Upper lobe of left lung (tissue), 6 donors: ENCODE data around the gene DNAJC5G. TPM values are rescaled to one million over a fixed set of nuclear protein-coding genes. Genes with fewer than 3 reads are reported as not detected.
A peak's percentile ranks its signal among the peaks of the same experiment; 100 is the strongest.

ENCODE experiments used
- ATAC-seq, 2 donors: fragments of 200-7000 bp; cut with Tn5 transposase; one replicate each; pipeline ENCODE4 v1.9.1; 2022; ENCODE audit warnings: mild to moderate bottlenecking in 2 of 2, moderate library complexity in 2 of 2; ENCODE audit not compliant: low FRiP score in 2 of 2
- DNase-seq, 2 donors: peaks; one replicate each; pipeline ENCODE4 v3.0.0-alpha.2; 2019 to 2020
- H3K27ac ChIP-seq, 4 donors: fragments of 200-600 bp; sonication (generic); one replicate each; pipeline ENCODE4 v1.5.1; 2016 to 2019
- H3K27me3 ChIP-seq, 4 donors: fragments of 200-600 bp; sonication (generic); one replicate each; pipeline ENCODE4 v1.5.1; 2017 to 2019
- H3K36me3 ChIP-seq, 4 donors: fragments of 200-600 bp; sonication (generic); one replicate each; pipeline ENCODE4 v1.5.1; 2016 to 2019
- H3K4me1 ChIP-seq, 4 donors: fragments of 200-600 bp; sonication (generic); one replicate each; pipeline ENCODE4 v1.5.1; 2018 to 2019
- H3K4me3 ChIP-seq, 4 donors: fragments of 200-600 bp; sonication (generic); one replicate each; pipeline ENCODE4 v1.5.1; 2017 to 2019; ENCODE audit warnings: mild to moderate bottlenecking in 2 of 4, moderate library complexity in 1 of 4
- H3K9me3 ChIP-seq, 4 donors: fragments of 200-600 bp; sonication (generic); one replicate each; pipeline ENCODE4 v1.5.1; 2018 to 2019
- EP300 ChIP-seq, 4 donors: sonication (generic); formaldehyde crosslinking; IDR thresholded peaks; one replicate each; pipeline ENCODE4 v1.5.1; 2017; ENCODE audit warnings: antibody characterized with exemption in 4 of 4, control low read depth in 2 of 4
- POLR2A ChIP-seq, 4 donors: fragments of 450-650 bp; IDR thresholded peaks; one replicate each; pipeline ENCODE4 v1.5.1; 2016 to 2017; ENCODE audit warnings: antibody characterized with exemption in 4 of 4, mild to moderate bottlenecking in 2 of 4
- POLR2AphosphoS5 ChIP-seq, 2 donors: sonication (generic); formaldehyde crosslinking; IDR thresholded peaks; one replicate each; pipeline ENCODE4 v1.5.1; 2017; ENCODE audit warnings: antibody characterized with exemption in 2 of 2
- WGBS, 2 donors: methylation state at CpG; one replicate each; pipeline ENCODE4 v1.1.5; 2017 to 2018; 5-methylcytosine and 5-hydroxymethylcytosine counted together
- total RNA-seq, 6 donors: library from RNA; depleted of rRNA in 4 of 6; stranded (reverse); fragments of >200 nt in 4 of 6; gene quantifications; one replicate each; pipeline versions ENCODE4 v1.1.0 to v1.2.1, GENCODE V29; 2016 to 2021
- TF ChIP-seq, protein P1 (sequence below), 6 experiments: fragments of 450-650 bp in 4 of 6; fragments of 200-600 bp in 2 of 6; sonication (generic) in 2 of 6; IDR thresholded peaks; one replicate each; pipeline ENCODE4 v1.5.1; 2016 to 2019; ENCODE audit warnings: antibody characterized with exemption in 6 of 6
- donor health status: DM: no; HTN: no; CAD: no; lungs with moderate emphysema.
- donor health status: DM: no; HTN: yes; CAD: no; lungs with severe emphysema.

The DNAJC5G gene
- total RNA-seq, 6 donors from 2014 or later: not detected

GRCh38 chr2:27323596-27324285 is 48.5 kb downstream of the DNAJC5G start:
- TF ChIP-seq EP300 (IDR thresholded peaks at IDR 0.05) (no peak), POLR2A (IDR thresholded peaks at IDR 0.05) (no peak), POLR2AphosphoS5 (IDR thresholded peaks at IDR 0.05) (no peak)
- TF ChIP-seq, protein P1, sequence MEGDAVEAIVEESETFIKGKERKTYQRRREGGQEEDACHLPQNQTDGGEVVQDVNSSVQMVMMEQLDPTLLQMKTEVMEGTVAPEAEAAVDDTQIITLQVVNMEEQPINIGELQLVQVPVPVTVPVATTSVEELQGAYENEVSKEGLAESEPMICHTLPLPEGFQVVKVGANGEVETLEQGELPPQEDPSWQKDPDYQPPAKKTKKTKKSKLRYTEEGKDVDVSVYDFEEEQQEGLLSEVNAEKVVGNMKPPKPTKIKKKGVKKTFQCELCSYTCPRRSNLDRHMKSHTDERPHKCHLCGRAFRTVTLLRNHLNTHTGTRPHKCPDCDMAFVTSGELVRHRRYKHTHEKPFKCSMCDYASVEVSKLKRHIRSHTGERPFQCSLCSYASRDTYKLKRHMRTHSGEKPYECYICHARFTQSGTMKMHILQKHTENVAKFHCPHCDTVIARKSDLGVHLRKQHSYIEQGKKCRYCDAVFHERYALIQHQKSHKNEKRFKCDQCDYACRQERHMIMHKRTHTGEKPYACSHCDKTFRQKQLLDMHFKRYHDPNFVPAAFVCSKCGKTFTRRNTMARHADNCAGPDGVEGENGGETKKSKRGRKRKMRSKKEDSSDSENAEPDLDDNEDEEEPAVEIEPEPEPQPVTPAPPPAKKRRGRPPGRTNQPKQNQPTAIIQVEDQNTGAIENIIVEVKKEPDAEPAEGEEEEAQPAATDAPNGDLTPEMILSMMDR (IDR thresholded peaks at IDR 0.05): no peak
- peaks cover 12 to 29% (median 21%) of the 10 kb centered on the region in 4 donors for H3K36me3 ChIP-seq
- peak in 1 of 2 donors; percentile 61 for DNase-seq
- peaks cover 17 to 27% (median 23%) of the 10 kb centered on the region in 4 donors for H3K4me1 ChIP-seq
- H3K9me3 ChIP-seq: no peaks in the 10 kb centered on the region
- ATAC-seq: peak in 1 of 2 donors; percentile 2
- no peaks in the 10 kb centered on the region for H3K27me3 ChIP-seq
- peak overlapping the region; percentile 27 to 93 (median 66) for H3K4me3 ChIP-seq
- H3K27ac ChIP-seq: peak overlapping the region; percentile 92 to 97 (median 95)
- WGBS, 2 donors: 23 to 24% methylated on average over 5 of the region's 5 CpGs

DNA sequence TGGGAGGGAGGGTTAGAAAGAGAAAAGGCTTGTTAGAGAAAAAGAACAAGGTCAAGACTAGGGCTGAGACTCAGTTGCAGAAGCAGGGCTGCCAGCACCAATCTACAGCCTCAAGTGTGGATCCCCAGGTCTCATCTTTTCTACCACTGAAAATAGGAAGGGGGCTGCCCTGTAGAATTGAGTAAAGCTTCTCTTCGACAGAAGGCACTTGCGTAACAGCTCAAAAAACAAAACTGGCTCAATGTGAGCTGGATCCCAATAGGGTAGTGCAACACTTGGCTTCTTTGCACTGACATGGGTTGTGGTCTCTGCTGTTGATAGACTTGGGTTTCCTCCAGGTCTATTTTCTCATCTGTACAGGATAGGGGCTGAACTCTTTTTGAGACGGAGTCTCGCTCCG is 49.5 kb downstream of the DNAJC5G start:
- TF ChIP-seq EP300 (IDR thresholded peaks at IDR 0.05): no peak
- TF ChIP-seq POLR2A (IDR thresholded peaks at IDR 0.05): no peak
- TF ChIP-seq, protein P1 (IDR thresholded peaks at IDR 0.05): no peak
- ATAC-seq (no peak), DNase-seq (no peak)
- Histone ChIP-seq H3K9me3 (no peaks in the 10 kb centered on the region), H3K36me3 (peaks cover 20 to 39% (median 31%) of the 10 kb centered on the region in 4 donors), H3K4me3 (no peak overlapping the region), H3K27me3 (no peaks in the 10 kb centered on the region), H3K27ac (no peak overlapping the region), H3K4me1 (peaks cover 17 to 27% (median 23%) of the 10 kb centered on the region in 4 donors)
- 80 to 91% methylated on average over 5 of the region's 5 CpGs for WGBS, 2 donors

Other genes with a start within 250 kb of the DNAJC5G start
- 100 to 1,000 TPM in 1 of 6 donors, 10 to 100 TPM in 5; 42.5 to 176 (median 62.0) TPM for gene TMEM214, start 242.5 kb upstream of the DNAJC5G start, total RNA-seq
- gene AGBL5, start 223.8 kb upstream of the DNAJC5G start, total RNA-seq: 10 to 100 TPM in 5 of 6 donors, 1 to 10 TPM in 1; 7.8 to 17.6 (median 14.3) TPM
- gene OST4, start 203.8 kb upstream of the DNAJC5G start, total RNA-seq: 100 to 1,000 TPM in 5 of 6 donors, 10 to 100 TPM in 1; 90.4 to 265 (median 176) TPM
- 100 to 1,000 TPM in 2 of 6 donors, 10 to 100 TPM in 4; 20.7 to 158 (median 49.0) TPM for gene EMILIN1, start 196.8 kb upstream of the DNAJC5G start, total RNA-seq
- 10 to 100 TPM in 1 of 6 donors, 1 to 10 TPM in 5; 2.4 to 10.4 (median 6.3) TPM for gene KHK, start 188.7 kb upstream of the DNAJC5G start, total RNA-seq
- 1 to 10 TPM in 2 of 6 donors, under 1 TPM in 1, not detected in 3; 0.79 to 1.2 (median 1.0) TPM for gene CGREF1, start 156.3 kb upstream of the DNAJC5G start, total RNA-seq
- under 1 TPM in 3 of 6 donors, not detected in 3; 0.10 to 0.30 (median 0.11) TPM for gene ABHD1, start 151.6 kb upstream of the DNAJC5G start, total RNA-seq
- gene PREB, start 140.8 kb upstream of the DNAJC5G start, total RNA-seq: 100 to 1,000 TPM in 1 of 6 donors, 10 to 100 TPM in 5; 45.7 to 102 (median 66.0) TPM
- not detected for gene PRR30, start 136.0 kb upstream of the DNAJC5G start, total RNA-seq
- under 1 TPM in 2 of 6 donors, not detected in 4; 0.13 to 0.20 TPM for gene TCF23, start 126.4 kb upstream of the DNAJC5G start, total RNA-seq
- gene ATRAID, start 63.4 kb upstream of the DNAJC5G start, total RNA-seq: 100 to 1,000 TPM in 4 of 6 donors, 10 to 100 TPM in 2; 53.4 to 126 (median 112) TPM
- gene SLC5A6, start 63.2 kb upstream of the DNAJC5G start, total RNA-seq: 10 to 100 TPM; 13.6 to 29.6 (median 21.0) TPM
- 10 to 100 TPM; 19.8 to 66.0 (median 33.5) TPM for gene CAD, start 58.1 kb upstream of the DNAJC5G start, total RNA-seq
- 1 to 10 TPM in 4 of 6 donors, under 1 TPM in 2; 0.20 to 2.3 (median 1.2) TPM for gene SLC30A3, start 12.4 kb upstream of the DNAJC5G start, total RNA-seq
- under 1 TPM in 1 of 6 donors, not detected in 5; 0.49 TPM for gene TRIM54, start 7.0 kb downstream of the DNAJC5G start, total RNA-seq
- gene UCN, start 33.0 kb downstream of the DNAJC5G start, total RNA-seq: 10 to 100 TPM in 2 of 6 donors, 1 to 10 TPM in 4; 2.6 to 81.7 (median 4.6) TPM
- gene MPV17, start 47.7 kb downstream of the DNAJC5G start, total RNA-seq: 10 to 100 TPM; 51.2 to 99.3 (median 75.9) TPM
- 100 to 1,000 TPM in 1 of 6 donors, 10 to 100 TPM in 5; 43.9 to 104 (median 48.9) TPM for gene GTF3C2, start 81.3 kb downstream of the DNAJC5G start, total RNA-seq
- 10 to 100 TPM; 24.8 to 48.2 (median 29.8) TPM for gene EIF2B4, start 94.9 kb downstream of the DNAJC5G start, total RNA-seq
- gene SNX17, start 95.2 kb downstream of the DNAJC5G start, total RNA-seq: 100 to 1,000 TPM in 3 of 6 donors, 10 to 100 TPM in 3; 69.1 to 142 (median 113) TPM
- 10 to 100 TPM in 5 of 6 donors, 1 to 10 TPM in 1; 9.3 to 31.4 (median 18.0) TPM for gene ZNF513, start 105.3 kb downstream of the DNAJC5G start, total RNA-seq
- gene PPM1G, start 134.2 kb downstream of the DNAJC5G start, total RNA-seq: 10 to 100 TPM; 39.8 to 60.6 (median 55.3) TPM
- 10 to 100 TPM; 46.5 to 81.5 (median 62.5) TPM for gene NRBP1, start 153.2 kb downstream of the DNAJC5G start, total RNA-seq
- 10 to 100 TPM; 13.8 to 39.7 (median 31.0) TPM for gene KRTCAP3, start 166.9 kb downstream of the DNAJC5G start, total RNA-seq
- 10 to 100 TPM; 24.3 to 80.6 (median 29.8) TPM for gene IFT172, start 214.3 kb downstream of the DNAJC5G start, total RNA-seq
- 1 to 10 TPM in 5 of 6 donors, not detected in 1; 1.1 to 4.6 (median 2.6) TPM for gene FNDC4, start 219.8 kb downstream of the DNAJC5G start, total RNA-seq
- under 1 TPM in 2 of 6 donors, not detected in 4; 0.24 to 0.83 TPM for gene GCKR, start 221.4 kb downstream of the DNAJC5G start, total RNA-seq